Stomach (tissue), 4 donors: ENCODE results near the gene RABIF.

Experiments
- CTCF ChIP-seq, 7 experiments: fragments of 450-650 bp in 4 of 7; fragments of 200-600 bp in 3 of 7; sonication (generic) in 3 of 7; IDR thresholded peaks; one replicate each; pipeline ENCODE4 v1.5.1; 2016 to 2019; ENCODE audit warnings: antibody characterized with exemption in 7 of 7, control low read depth in 2 of 7, mild to moderate bottlenecking in 1 of 7
- EP300 ChIP-seq: sonication (generic); formaldehyde crosslinking; IDR thresholded peaks from one replicate; pipeline ENCODE4 v1.6.1; 2017; ENCODE audit warnings: antibody characterized with exemption
- POLR2A ChIP-seq, 4 donors: fragments of 450-650 bp; IDR thresholded peaks; one replicate each; pipeline ENCODE4 v1.6.1; 2016; ENCODE audit warnings: antibody characterized with exemption in 4 of 4, control low read depth in 2 of 4, mild to moderate bottlenecking in 1 of 4, moderate library complexity in 1 of 4

- TF ChIP-seq CTCF (IDR thresholded peaks at IDR 0.05) (no peak), EP300 (no peak), POLR2A (IDR thresholded peaks at IDR 0.05) (no peak)
These were observed 1.4 kb upstream of the RABIF start for GRCh38 chr1:202890392-202890791.
